ENCODE measurements around the gene FLT3LG. TPM values are rescaled to one million over a fixed set of nuclear protein-coding genes. Genes with fewer than 3 reads are reported as not detected.

FLT3LG gene
- total RNA-seq, 1 experiment from 2014 or later = 1.5 TPM

- intact Hi-C loops (cut with micrococcal nuclease; ENCODE audit: unreplicated experiment) = no loop called here
- ATAC-seq (no peak), DNase-seq (ENCODE audit: low read depth, low spot score) (no peak)
- no peak overlapping the region for H3K27ac ChIP-seq (ENCODE audit: low read length)
- CTCF ChIA-PET = interaction anchor here (0.7 kb wide), 1 partner anchor 8 kb away, joined by 11 read pairs; no protein-coding TSS in a partner anchor
- no peaks in the 10 kb centered on the region for H3K9me3 ChIP-seq (ENCODE audit: control insufficient read depth, insufficient read depth, low read depth, low read length)
- no peak overlapping the region for H3K4me3 ChIP-seq (ENCODE audit: low read depth in 2 of 2, low read length in 2 of 2)
- in situ Hi-C loops (cut with HindIII; ENCODE audit: low pct_unique_long_range_greater_than_20kb, low sequenced_read_pairs) = no loop called here
- no peaks in the 10 kb centered on the region for H3K27me3 ChIP-seq (ENCODE audit: control insufficient read depth, insufficient read depth, low read length)
- TF ChIP-seq SIN3A (IDR thresholded peaks at IDR 0.05; ENCODE audit: borderline replicate concordance, insufficient read depth, low read depth, low read length) = no peak
- no peak for TF ChIP-seq REST (IDR thresholded peaks at IDR 0.05; ENCODE audit: insufficient read depth in 1 of 2, low read depth in 2 of 2, low read length in 1 of 2)
- no peak for TF ChIP-seq POLR2AphosphoS5 (IDR thresholded peaks at IDR 0.05; ENCODE audit: low read depth, low read length)
- TF ChIP-seq TCF7L2 (IDR thresholded peaks at IDR 0.05; ENCODE audit: low read depth, low read length) = no peak
- TF ChIP-seq CTCF (IDR thresholded peaks at IDR 0.05) = no peak
- no peaks in the 10 kb centered on the region for H3K4me1 ChIP-seq (ENCODE audit: control insufficient read depth, insufficient read depth, low read length)
- no peaks in the 10 kb centered on the region for H3K36me3 ChIP-seq (ENCODE audit: control insufficient read depth, insufficient read depth, low read length)
- POLR2A ChIA-PET = no interaction called here
- no TSS peak for BruUV-seq (replicated peaks)
These were observed 1.3 kb downstream of the FLT3LG start for GRCh38 chr19:49475191-49475917.

- ATAC-seq = peak; percentile 71
- CTCF ChIA-PET = no interaction called here
- DNase-seq (ENCODE audit: low read depth, low spot score) = no peak
- in situ Hi-C loops (cut with HindIII; ENCODE audit: low pct_unique_long_range_greater_than_20kb, low sequenced_read_pairs) = no loop called here
- no peaks in the 10 kb centered on the region for H3K9me3 ChIP-seq (ENCODE audit: control insufficient read depth, insufficient read depth, low read depth, low read length)
- no peaks in the 10 kb centered on the region for H3K36me3 ChIP-seq (ENCODE audit: control insufficient read depth, insufficient read depth, low read length)
- intact Hi-C loops (cut with micrococcal nuclease; ENCODE audit: unreplicated experiment) = no loop called here
- H3K27me3 ChIP-seq (ENCODE audit: control insufficient read depth, insufficient read depth, low read length) = no peaks in the 10 kb centered on the region
- H3K4me1 ChIP-seq (ENCODE audit: control insufficient read depth, insufficient read depth, low read length) = no peaks in the 10 kb centered on the region
- H3K27ac ChIP-seq (ENCODE audit: low read length) = no peak overlapping the region
- no TSS peak for BruUV-seq (replicated peaks)
- TF ChIP-seq REST (IDR thresholded peaks at IDR 0.05; ENCODE audit: insufficient read depth in 1 of 2, low read depth in 2 of 2, low read length in 1 of 2) (no peak), SIN3A (IDR thresholded peaks at IDR 0.05; ENCODE audit: borderline replicate concordance, insufficient read depth, low read depth, low read length) (no peak), CTCF (IDR thresholded peaks at IDR 0.05) (peak; percentile 75), TCF7L2 (IDR thresholded peaks at IDR 0.05; ENCODE audit: low read depth, low read length) (no peak), POLR2AphosphoS5 (IDR thresholded peaks at IDR 0.05; ENCODE audit: low read depth, low read length) (no peak)
- no peak overlapping the region for H3K4me3 ChIP-seq (ENCODE audit: low read depth in 2 of 2, low read length in 2 of 2)
- POLR2A ChIA-PET = no interaction called here
These were observed 2.2 kb downstream of the FLT3LG start for GRCh38 chr19:49475995-49476880.
